ENCODE measurements around the gene CCM2. TPM values are rescaled to one million over a fixed set of nuclear protein-coding genes. Genes with fewer than 3 reads are reported as not detected.

Gene CCM2
- total RNA-seq, 2 experiments from 2014 or later, result 99.6 to 99.9 TPM

DNA sequence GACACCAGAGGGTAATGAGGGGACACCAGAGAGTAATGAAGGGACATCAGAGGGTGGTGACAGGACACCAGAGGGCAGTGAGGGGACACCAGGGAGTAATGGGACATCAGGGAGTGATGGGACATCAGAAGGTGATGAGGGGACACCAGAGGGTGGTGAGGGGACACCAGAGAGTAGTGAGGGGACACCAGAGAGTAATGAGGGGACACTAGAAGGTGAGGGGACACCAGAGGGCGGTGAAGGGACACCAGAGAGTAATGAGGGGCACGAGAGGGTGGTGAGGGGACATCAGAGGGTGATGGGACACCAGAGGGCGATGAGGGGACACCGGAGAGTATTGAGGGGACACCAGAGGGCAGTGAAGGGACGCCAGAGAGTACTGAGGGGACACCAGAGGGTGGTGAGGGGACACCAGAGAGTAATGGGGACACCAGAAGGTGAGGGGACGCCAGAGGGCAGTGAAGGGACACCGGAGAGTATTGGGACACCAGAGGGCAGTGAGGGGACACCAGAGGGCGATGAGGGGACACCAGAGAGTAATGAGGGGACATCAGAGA is 78.2 kb downstream of the CCM2 start:
- no peak overlapping the region for H3K27ac Mint-ChIP-seq
- ChIA-PET CTCF (no interaction called here), POLR2A (no interaction called here)
- H3K36me3 Mint-ChIP-seq (ENCODE audit: low read depth), result peaks cover 30% of the 10 kb centered on the region
- peaks cover 6% of the 10 kb centered on the region for H3K4me1 Mint-ChIP-seq (ENCODE audit: low read depth)
- no peaks in the 10 kb centered on the region for H3K27me3 Mint-ChIP-seq (ENCODE audit: low read depth)
- H3K9me3 Mint-ChIP-seq (ENCODE audit: insufficient read depth), result no peaks in the 10 kb centered on the region
- DNase-seq (no peak), ATAC-seq (no peak)
- H3K4me3 Mint-ChIP-seq, result no peak overlapping the region

GRCh38 chr7:45080265-45080957 is 80.4 kb downstream of the CCM2 start:
- ChIA-PET CTCF (interaction anchor here (0.7 to 2.6 kb wide), 2 partner anchors 56 to 383 kb away, joined by 3 to 16 read pairs; no protein-coding TSS in a partner anchor), POLR2A (interaction anchor here (0.6 to 1.2 kb wide), 4 partner anchors 9 to 106 kb away, joined by 3 to 4 read pairs (median 4); partner anchors contain the start of gene TBRG4)
- H3K9me3 Mint-ChIP-seq (ENCODE audit: insufficient read depth), result no peaks in the 10 kb centered on the region
- peak; percentile 37 for DNase-seq
- peak; percentile 35 for ATAC-seq
- H3K27me3 Mint-ChIP-seq (ENCODE audit: low read depth), result no peaks in the 10 kb centered on the region
- peaks cover 6% of the 10 kb centered on the region for H3K4me1 Mint-ChIP-seq (ENCODE audit: low read depth)
- peaks cover 12% of the 10 kb centered on the region for H3K36me3 Mint-ChIP-seq (ENCODE audit: low read depth)
- H3K27ac Mint-ChIP-seq, result peak overlapping the region; percentile 57
- H3K4me3 Mint-ChIP-seq, result no peak overlapping the region

GRCh38 chr7:45080958-45081669 is 81.1 kb downstream of the CCM2 start:
- ChIA-PET CTCF (interaction anchor here (2.6 kb wide), 1 partner anchor 55 kb away, joined by 16 read pairs; no protein-coding TSS in a partner anchor), POLR2A (interaction anchor here (0.6 to 1.2 kb wide), 4 partner anchors 10 to 107 kb away, joined by 3 to 4 read pairs (median 4); partner anchors contain the start of gene TBRG4)
- no peak for DNase-seq
- ATAC-seq, result peak; percentile 45
- Mint-ChIP-seq H3K4me3 (no peak overlapping the region), H3K4me1 (ENCODE audit: low read depth) (peaks cover 5% of the 10 kb centered on the region), H3K27ac (peak overlapping the region; percentile 57), H3K9me3 (ENCODE audit: insufficient read depth) (no peaks in the 10 kb centered on the region), H3K27me3 (ENCODE audit: low read depth) (no peaks in the 10 kb centered on the region), H3K36me3 (ENCODE audit: low read depth) (peaks cover 8% of the 10 kb centered on the region)

DNA sequence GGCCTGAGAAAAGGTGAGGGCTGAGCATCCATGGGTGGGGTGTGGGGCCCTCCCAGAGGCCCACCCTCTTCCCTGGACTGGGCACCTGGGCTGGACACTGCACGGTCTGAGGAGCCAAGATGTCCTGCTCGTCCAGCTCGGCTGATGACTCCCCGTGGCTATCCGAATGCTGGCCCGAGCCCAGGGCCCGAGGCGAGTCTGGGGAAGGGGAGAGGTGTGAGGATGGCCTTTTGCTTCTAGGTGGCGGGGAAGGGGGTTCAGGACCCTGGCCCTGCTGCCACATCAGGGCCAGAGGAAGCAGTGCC is 81.6 kb downstream of the CCM2 start:
- Mint-ChIP-seq H3K9me3 (ENCODE audit: insufficient read depth) (no peaks in the 10 kb centered on the region), H3K4me1 (ENCODE audit: low read depth) (peaks cover 2% of the 10 kb centered on the region), H3K4me3 (no peak overlapping the region), H3K27ac (no peak overlapping the region), H3K27me3 (ENCODE audit: low read depth) (no peaks in the 10 kb centered on the region), H3K36me3 (ENCODE audit: low read depth) (peaks cover 4% of the 10 kb centered on the region)
- CTCF ChIA-PET, result interaction anchor here (2.6 kb wide), 1 partner anchor 54 kb away, joined by 16 read pairs; no protein-coding TSS in a partner anchor
- ATAC-seq (no peak), DNase-seq (no peak)
- POLR2A ChIA-PET, result interaction anchor here (1.2 kb wide), 1 partner anchor 18 kb away, joined by 3 read pairs; no protein-coding TSS in a partner anchor

DNA sequence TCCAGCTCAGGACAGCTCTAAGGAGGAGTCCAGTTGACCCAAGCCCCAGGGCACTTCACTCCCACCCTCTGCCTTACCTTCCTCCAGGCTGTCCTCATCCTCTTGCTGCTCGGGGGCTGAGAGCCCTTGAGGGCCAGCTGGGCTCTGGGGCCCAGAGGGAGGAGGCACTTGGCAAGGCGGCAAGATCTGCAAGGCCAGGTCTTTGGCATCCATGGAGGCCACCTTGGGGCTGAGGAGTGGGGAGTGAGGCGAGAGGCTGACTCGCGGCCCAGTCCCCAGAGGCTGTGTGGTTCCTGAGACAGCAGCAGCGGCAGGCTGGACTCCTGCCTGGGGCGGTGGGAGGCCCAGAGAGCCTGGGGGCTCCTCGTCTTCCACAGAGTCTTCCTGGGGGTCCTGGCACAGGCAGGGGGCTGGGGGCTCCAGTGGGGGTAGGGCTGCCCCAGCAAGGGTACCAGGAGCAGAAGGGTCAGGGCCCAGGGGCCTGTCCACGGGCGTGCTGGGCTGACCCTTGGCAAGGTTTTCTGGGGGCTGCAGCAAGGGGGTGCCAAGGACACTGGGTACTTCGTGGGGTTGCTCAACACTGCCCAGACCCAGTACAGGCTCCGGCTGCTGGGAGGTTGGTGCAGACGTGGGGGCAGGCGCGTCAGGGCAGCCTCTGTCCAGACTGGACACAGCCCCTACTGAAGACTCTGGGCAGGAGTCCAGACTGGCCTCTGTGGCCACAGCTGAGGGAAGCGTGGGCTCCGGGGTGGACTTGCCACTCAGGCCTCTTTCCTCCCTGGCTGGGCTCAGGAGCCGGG is 82.2 kb downstream of the CCM2 start:
- ChIA-PET POLR2A (no interaction called here), CTCF (interaction anchor here (2.6 kb wide), 1 partner anchor 54 kb away, joined by 16 read pairs; no protein-coding TSS in a partner anchor)
- H3K27ac Mint-ChIP-seq, result peak overlapping the region; percentile 30
- DNase-seq, result no peak
- H3K9me3 Mint-ChIP-seq (ENCODE audit: insufficient read depth), result no peaks in the 10 kb centered on the region
- ATAC-seq, result no peak
- no peak overlapping the region for H3K4me3 Mint-ChIP-seq
- peaks cover 2% of the 10 kb centered on the region for H3K4me1 Mint-ChIP-seq (ENCODE audit: low read depth)
- H3K27me3 Mint-ChIP-seq (ENCODE audit: low read depth), result no peaks in the 10 kb centered on the region
- no peaks in the 10 kb centered on the region for H3K36me3 Mint-ChIP-seq (ENCODE audit: low read depth)

DNA sequence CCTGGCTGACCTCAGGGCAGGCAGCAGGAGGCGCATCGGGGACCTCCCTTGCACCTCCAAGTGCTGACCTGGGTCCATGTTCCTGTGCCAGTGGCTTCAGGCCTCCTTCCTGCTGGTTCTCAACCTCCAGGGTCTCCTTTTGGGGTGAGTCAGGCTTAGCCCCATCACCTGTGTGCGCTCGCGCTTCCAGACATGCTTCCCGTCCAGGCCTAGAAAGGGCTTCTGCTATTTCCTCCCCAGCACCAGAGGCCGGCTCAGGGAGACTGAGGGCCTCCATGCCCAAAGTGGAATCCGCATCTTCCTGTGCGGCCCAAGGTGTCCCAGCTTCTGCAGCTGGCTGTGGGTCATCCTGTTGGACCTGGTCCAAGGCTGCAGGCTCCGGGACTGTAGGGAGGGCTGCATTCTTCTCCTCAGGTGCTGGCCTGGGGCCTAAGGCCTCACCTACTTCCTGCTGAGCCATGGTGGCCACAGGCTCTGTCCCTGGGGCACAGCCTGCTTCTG is 82.9 kb downstream of the CCM2 start:
- ChIA-PET POLR2A (no interaction called here), CTCF (no interaction called here)
- H3K9me3 Mint-ChIP-seq (ENCODE audit: insufficient read depth), result no peaks in the 10 kb centered on the region
- ATAC-seq (no peak), DNase-seq (no peak)
- H3K4me1 Mint-ChIP-seq (ENCODE audit: low read depth), result peaks cover 2% of the 10 kb centered on the region
- H3K4me3 Mint-ChIP-seq, result no peak overlapping the region
- H3K36me3 Mint-ChIP-seq (ENCODE audit: low read depth), result no peaks in the 10 kb centered on the region
- no peak overlapping the region for H3K27ac Mint-ChIP-seq
- H3K27me3 Mint-ChIP-seq (ENCODE audit: low read depth), result no peaks in the 10 kb centered on the region

- Mint-ChIP-seq H3K27ac (no peak overlapping the region), H3K9me3 (ENCODE audit: insufficient read depth) (no peaks in the 10 kb centered on the region), H3K36me3 (ENCODE audit: low read depth) (no peaks in the 10 kb centered on the region), H3K4me3 (no peak overlapping the region), H3K4me1 (ENCODE audit: low read depth) (peaks cover 5% of the 10 kb centered on the region), H3K27me3 (ENCODE audit: low read depth) (peaks cover 2% of the 10 kb centered on the region)
- ATAC-seq (no peak), DNase-seq (no peak)
- POLR2A ChIA-PET, result no interaction called here
- CTCF ChIA-PET, result no interaction called here
Measured at GRCh38 chr7:45084336-45084735, 84.3 kb downstream of the CCM2 start.

GRCh38 chr7:45084901-45085618 is 85.1 kb downstream of the CCM2 start:
- peaks cover 9% of the 10 kb centered on the region for H3K27me3 Mint-ChIP-seq (ENCODE audit: low read depth)
- CTCF ChIA-PET, result no interaction called here
- H3K4me1 Mint-ChIP-seq (ENCODE audit: low read depth), result peaks cover 9% of the 10 kb centered on the region
- DNase-seq (no peak), ATAC-seq (no peak)
- H3K9me3 Mint-ChIP-seq (ENCODE audit: insufficient read depth), result no peaks in the 10 kb centered on the region
- no peak overlapping the region for H3K27ac Mint-ChIP-seq
- no peak overlapping the region for H3K4me3 Mint-ChIP-seq
- POLR2A ChIA-PET, result no interaction called here
- no peaks in the 10 kb centered on the region for H3K36me3 Mint-ChIP-seq (ENCODE audit: low read depth)

DNA sequence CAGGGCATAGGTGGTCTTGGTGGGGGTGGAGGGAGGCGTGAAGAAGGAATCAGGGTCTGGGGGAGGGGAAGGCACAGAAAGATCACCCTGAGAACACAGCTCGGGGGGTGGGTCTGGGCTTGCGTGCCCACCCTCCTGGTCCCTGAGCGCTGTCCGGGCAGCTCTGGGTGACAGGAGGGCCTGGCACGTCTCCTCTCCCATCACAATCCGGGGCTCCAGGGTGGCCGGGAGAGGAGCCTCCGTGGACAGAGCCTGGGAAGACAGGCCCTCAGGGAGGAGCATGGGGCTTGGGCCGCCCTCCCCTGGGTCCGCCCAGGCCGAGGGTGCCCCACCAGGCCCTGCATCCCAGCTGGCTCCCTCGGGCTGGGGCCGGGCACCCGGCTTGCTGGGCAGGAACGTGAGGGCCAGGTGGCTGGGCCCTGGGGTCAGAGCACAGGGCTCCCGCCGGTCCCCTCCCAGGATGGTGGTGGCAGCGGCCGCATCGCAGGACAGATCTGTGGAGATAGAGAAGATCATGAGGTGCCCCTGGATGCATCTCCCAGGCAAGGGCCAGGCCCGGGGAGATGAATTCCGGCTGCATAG is 85.7 kb downstream of the CCM2 start:
- DNase-seq (no peak), ATAC-seq (no peak)
- Mint-ChIP-seq H3K4me3 (no peak overlapping the region), H3K27ac (no peak overlapping the region), H3K36me3 (ENCODE audit: low read depth) (no peaks in the 10 kb centered on the region), H3K27me3 (ENCODE audit: low read depth) (peaks cover 12% of the 10 kb centered on the region), H3K9me3 (ENCODE audit: insufficient read depth) (no peaks in the 10 kb centered on the region), H3K4me1 (ENCODE audit: low read depth) (peaks cover 9% of the 10 kb centered on the region)
- ChIA-PET POLR2A (no interaction called here), CTCF (no interaction called here)

DNA sequence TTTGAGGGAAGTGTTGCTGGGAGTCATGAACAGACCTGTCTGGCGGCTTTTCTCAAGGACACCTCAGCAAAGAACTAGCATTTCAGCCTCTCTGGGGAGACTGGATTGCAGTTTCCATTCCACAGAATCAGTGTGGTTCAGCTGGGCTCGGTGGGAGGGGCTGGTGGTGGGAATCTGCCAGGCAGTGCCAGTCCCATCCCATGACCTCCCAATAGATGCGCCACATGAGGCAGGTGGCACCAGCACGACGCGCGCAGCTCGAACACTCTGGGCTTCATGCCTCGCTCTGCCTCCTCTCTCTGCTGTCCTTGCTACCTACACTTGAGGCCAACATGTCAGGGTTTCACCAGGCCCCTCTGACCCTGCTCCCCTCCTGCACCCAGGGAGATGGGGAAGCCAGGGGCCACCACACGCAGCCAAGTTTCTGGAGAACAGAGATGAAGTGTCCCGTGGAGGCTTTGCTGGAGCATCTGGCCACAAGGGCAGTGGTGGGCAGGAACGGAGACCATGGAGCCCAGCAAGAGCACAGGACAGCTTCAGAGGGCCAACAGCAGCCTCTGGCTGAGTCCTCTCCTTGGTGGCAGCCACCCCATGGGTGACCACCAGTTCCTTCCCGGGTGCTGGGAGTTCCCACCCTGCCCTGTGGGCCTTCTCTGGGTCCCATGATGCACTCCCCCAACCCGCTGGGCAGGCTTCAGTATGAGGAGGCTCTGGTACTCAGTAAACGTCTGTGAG is 86.5 kb downstream of the CCM2 start:
- DNase-seq (no peak), ATAC-seq (no peak)
- H3K27me3 Mint-ChIP-seq (ENCODE audit: low read depth), result peaks cover 12% of the 10 kb centered on the region
- H3K36me3 Mint-ChIP-seq (ENCODE audit: low read depth), result no peaks in the 10 kb centered on the region
- CTCF ChIA-PET, result interaction anchor here (0.9 to 1.8 kb wide), 3 partner anchors 18 to 113 kb away, joined by 3 to 7 read pairs (median 3); no protein-coding TSS in a partner anchor
- H3K27ac Mint-ChIP-seq, result peak overlapping the region; percentile 2
- no peak overlapping the region for H3K4me3 Mint-ChIP-seq
- peaks cover 9% of the 10 kb centered on the region for H3K4me1 Mint-ChIP-seq (ENCODE audit: low read depth)
- H3K9me3 Mint-ChIP-seq (ENCODE audit: insufficient read depth), result no peaks in the 10 kb centered on the region
- POLR2A ChIA-PET, result interaction anchor here (1.6 kb wide), 1 partner anchor 24 kb away, joined by 4 read pairs; no protein-coding TSS in a partner anchor

Data from activated CD8-positive, alpha-beta T cell treated with anti-CD3 and anti-CD28 coated beads, Interleukin-2, amount 10 ng/mL, durations not matched to agents 7 days and 5 days (primary cell).